Mesenchymal stem cell (in vitro differentiated cells and primary cell): ENCODE data around the gene CDH4.
A peak's percentile ranks its signal among the peaks of the same experiment; 100 is the strongest.

Experiments
- DNase-seq: peaks from one replicate; pipeline ENCODE4 v3.0.0-alpha.2; 2013
- H2AFZ ChIP-seq: one replicate; pipeline ENCODE4 v1.6.1; 2013; ENCODE audit warnings: low read depth, mild to moderate bottlenecking, control low read depth, inconsistent platforms, low read length, moderate library complexity
- H2AK5ac ChIP-seq: 2 replicates; pipeline ENCODE4 v1.6.1; 2013; ENCODE audit warnings: low read length, moderate library complexity, mild to moderate bottlenecking, inconsistent platforms; ENCODE audit not compliant: severe bottlenecking
- H2BK120ac ChIP-seq: one replicate; pipeline ENCODE4 v1.6.1; 2013; ENCODE audit warnings: low read depth, mild to moderate bottlenecking, inconsistent platforms, low read length, moderate library complexity
- H2BK12ac ChIP-seq, 2 experiments: one replicate each; pipeline ENCODE4 v1.6.1; 2013; ENCODE audit warnings: inconsistent platforms in 2 of 2, low read length in 2 of 2, mild to moderate bottlenecking in 2 of 2, moderate library complexity in 2 of 2, control low read depth in 1 of 2
- H2BK15ac ChIP-seq: one replicate; pipeline ENCODE4 v1.6.1; 2013; ENCODE audit warnings: mild to moderate bottlenecking, low read depth, inconsistent platforms; ENCODE audit not compliant: poor library complexity, severe bottlenecking
- H2BK5ac ChIP-seq: 2 replicates; pipeline ENCODE4 v1.6.1; 2013; ENCODE audit warnings: low read depth, mild to moderate bottlenecking, low read length, control low read depth, inconsistent platforms; ENCODE audit not compliant: poor library complexity, severe bottlenecking
- H3K14ac ChIP-seq, 2 experiments: one replicate each; pipeline ENCODE4 v1.6.1; 2013; ENCODE audit warnings: inconsistent platforms in 2 of 2, low read length in 2 of 2, control low read depth in 1 of 2, mild to moderate bottlenecking in 1 of 2, moderate library complexity in 1 of 2
- H3K18ac ChIP-seq, 2 experiments: one replicate each; pipeline ENCODE4 v1.6.1; 2013; ENCODE audit warnings: inconsistent platforms in 2 of 2, low read length in 2 of 2, control low read depth in 1 of 2, low read depth in 1 of 2, mild to moderate bottlenecking in 1 of 2
- H3K23ac ChIP-seq, 2 experiments: one replicate each; pipeline ENCODE4 v1.6.1; 2013; ENCODE audit warnings: inconsistent platforms in 2 of 2, low read length in 2 of 2, mild to moderate bottlenecking in 2 of 2, moderate library complexity in 2 of 2, control low read depth in 1 of 2
- H3K27ac ChIP-seq: 2 replicates; pipeline ENCODE4 v1.5.1; 2013; ENCODE audit warnings: mild to moderate bottlenecking, moderate library complexity, low read length, control low read depth, inconsistent platforms; ENCODE audit not compliant: poor library complexity, severe bottlenecking
- H3K27me3 ChIP-seq, 2 experiments: 2 replicates each; pipeline versions ENCODE4 v1.6.1 to v1.7.0; 2013; ENCODE audit warnings: low read length in 2 of 2, mild to moderate bottlenecking in 2 of 2, moderate library complexity in 2 of 2, control low read depth in 1 of 2, inconsistent platforms in 1 of 2; ENCODE audit not compliant: control insufficient read depth in 1 of 2, insufficient read depth in 1 of 2
- H3K36me3 ChIP-seq, 2 experiments: 2 replicates each; pipeline versions ENCODE4 v1.6.1 to v1.7.0; 2013; ENCODE audit warnings: low read length in 2 of 2, control low read depth in 1 of 2, inconsistent platforms in 1 of 2, low read depth in 1 of 2, mild to moderate bottlenecking in 1 of 2; ENCODE audit not compliant: insufficient read depth in 2 of 2, control insufficient read depth in 1 of 2
- H3K4ac ChIP-seq, 2 experiments: one replicate each; pipeline ENCODE4 v1.6.1; 2013; ENCODE audit warnings: inconsistent platforms in 2 of 2, low read length in 2 of 2, mild to moderate bottlenecking in 2 of 2, moderate library complexity in 2 of 2, control low read depth in 1 of 2, low read depth in 1 of 2
- H3K4me1 ChIP-seq: 2 replicates; pipeline ENCODE4 v1.6.1; 2013; ENCODE audit warnings: low read depth, low read length, control low read depth; ENCODE audit not compliant: control insufficient read depth, insufficient read depth
- H3K4me2 ChIP-seq: 2 replicates; pipeline ENCODE4 v1.6.1; 2013; ENCODE audit warnings: low read length, mild to moderate bottlenecking, inconsistent platforms; ENCODE audit not compliant: poor library complexity, severe bottlenecking
- H3K4me3 ChIP-seq, 2 experiments: 2 replicates each; pipeline versions ENCODE4 v1.5.1 to v1.7.0; 2013; ENCODE audit warnings: low read length in 2 of 2, mild to moderate bottlenecking in 2 of 2, control low read depth in 1 of 2, low read depth in 1 of 2; ENCODE audit not compliant: insufficient read depth in 1 of 2
- H3K79me1 ChIP-seq: replicated peaks from 2 replicates; pipeline ENCODE4 v1.6.1; 2013; ENCODE audit warnings: mild to moderate bottlenecking, control low read depth, low read length, inconsistent platforms; ENCODE audit not compliant: poor library complexity, severe bottlenecking
- H3K9ac ChIP-seq: 2 replicates; pipeline ENCODE4 v1.7.0; 2013; ENCODE audit warnings: mild to moderate bottlenecking, low read length, moderate library complexity
- H3K9me3 ChIP-seq: 2 replicates; pipeline ENCODE4 v1.7.0; 2013; ENCODE audit warnings: mild to moderate bottlenecking, low read length; ENCODE audit not compliant: control insufficient read depth
- H4K8ac ChIP-seq: one replicate; pipeline ENCODE4 v1.6.1; 2013; ENCODE audit warnings: inconsistent platforms, mild to moderate bottlenecking, low read length, moderate library complexity
- H4K91ac ChIP-seq: one replicate; pipeline ENCODE4 v1.6.1; 2013; ENCODE audit warnings: mild to moderate bottlenecking, low read length, inconsistent platforms
- WGBS: methylation state at CpG from one replicate; pipeline ENCODE4 v1.1.7; 2013; ENCODE audit warnings: mixed read lengths; 5-methylcytosine and 5-hydroxymethylcytosine counted together

The CDH4 gene

GRCh38 chr20:61805365-61805764 lies 553.3 kb downstream of the CDH4 start:
- Histone ChIP-seq H3K4me3 (no peak overlapping the region), H3K18ac (no peak overlapping the region), H3K4me1 (peaks cover 2% of the 10 kb centered on the region), H3K4ac (no peak overlapping the region), H3K9ac (no peak overlapping the region), H4K8ac (no peak overlapping the region), H3K79me1 (no peaks in the 10 kb centered on the region), H3K4me2 (no peak overlapping the region), H2BK15ac (no peak overlapping the region), H3K36me3 (no peaks in the 10 kb centered on the region), H3K9me3 (no peaks in the 10 kb centered on the region), H3K14ac (no peak overlapping the region), H3K27me3 (peaks cover 0 to 92% of the 10 kb centered on the region in 2 experiments), H2AFZ (no peak overlapping the region), H4K91ac (no peak overlapping the region), H2BK12ac (no peak overlapping the region), H3K23ac (no peak overlapping the region), H2BK5ac (no peak overlapping the region), H3K27ac (no peak overlapping the region), H2BK120ac (no peak overlapping the region), H2AK5ac (no peak overlapping the region)
- no peak for DNase-seq
- 90% methylated on average over 12 of the region's 12 CpGs for WGBS

GRCh38 chr20:61805781-61806180 lies 553.7 kb downstream of the CDH4 start:
- H3K23ac ChIP-seq: no peak overlapping the region
- H2BK120ac ChIP-seq: no peak overlapping the region
- WGBS: 92% methylated on average over 8 of the region's 8 CpGs

GRCh38 chr20:61806314-61806713 lies 554.3 kb downstream of the CDH4 start:
- Histone ChIP-seq H2BK120ac (no peak overlapping the region), H3K4me3 (no peak overlapping the region), H3K14ac (peak overlapping the region in 1 of 2 experiments; percentile 44), H3K79me1 (no peaks in the 10 kb centered on the region), H3K23ac (no peak overlapping the region), H2AFZ (no peak overlapping the region), H3K4ac (no peak overlapping the region), H3K27me3 (peaks cover 0 to 89% of the 10 kb centered on the region in 2 experiments), H3K4me2 (no peak overlapping the region), H2AK5ac (no peak overlapping the region), H2BK15ac (no peak overlapping the region), H3K4me1 (no peaks in the 10 kb centered on the region), H2BK12ac (no peak overlapping the region), H4K8ac (no peak overlapping the region), H3K9ac (no peak overlapping the region), H4K91ac (no peak overlapping the region), H3K18ac (no peak overlapping the region), H2BK5ac (no peak overlapping the region), H3K27ac (no peak overlapping the region), H3K9me3 (no peaks in the 10 kb centered on the region), H3K36me3 (no peaks in the 10 kb centered on the region)
- no peak for DNase-seq
- 95% methylated on average over 16 of the region's 16 CpGs for WGBS

More at GRCh38 chr20:61805781-61806180, 553.7 kb downstream of the CDH4 start:
- Histone ChIP-seq H3K27me3 (peaks cover 0 to 89% of the 10 kb centered on the region in 2 experiments), H2BK15ac (no peak overlapping the region), H3K9ac (no peak overlapping the region), H3K18ac (no peak overlapping the region), H3K27ac (no peak overlapping the region), H2AK5ac (no peak overlapping the region), H3K4me3 (no peak overlapping the region), H3K9me3 (no peaks in the 10 kb centered on the region), H2AFZ (no peak overlapping the region), H3K14ac (no peak overlapping the region), H3K4me2 (no peak overlapping the region), H2BK5ac (no peak overlapping the region), H4K91ac (no peak overlapping the region), H3K79me1 (no peaks in the 10 kb centered on the region), H4K8ac (no peak overlapping the region), H3K4me1 (peaks cover 2% of the 10 kb centered on the region), H3K36me3 (no peaks in the 10 kb centered on the region), H3K4ac (no peak overlapping the region), H2BK12ac (no peak overlapping the region)
- DNase-seq: no peak

- Histone ChIP-seq H2BK12ac (no peak overlapping the region), H3K27ac (no peak overlapping the region), H3K23ac (no peak overlapping the region), H3K14ac (no peak overlapping the region), H2AK5ac (no peak overlapping the region), H2AFZ (no peak overlapping the region), H2BK5ac (no peak overlapping the region), H3K27me3 (peaks cover 0 to 83% of the 10 kb centered on the region in 2 experiments), H4K91ac (no peak overlapping the region), H3K4me1 (no peaks in the 10 kb centered on the region), H3K9me3 (no peaks in the 10 kb centered on the region), H3K9ac (no peak overlapping the region), H3K4me3 (no peak overlapping the region), H4K8ac (no peak overlapping the region), H3K4ac (no peak overlapping the region), H3K36me3 (no peaks in the 10 kb centered on the region), H3K79me1 (no peaks in the 10 kb centered on the region), H3K4me2 (no peak overlapping the region), H2BK120ac (no peak overlapping the region), H2BK15ac (no peak overlapping the region), H3K18ac (no peak overlapping the region)
- DNase-seq: no peak
- 92% methylated on average over 7 of the region's 7 CpGs for WGBS
These were observed 554.9 kb downstream of the CDH4 start for GRCh38 chr20:61806995-61807394.
